GM12878 (cell line): ENCODE results near the gene CNPY2. TPM values are rescaled to one million over a fixed set of nuclear protein-coding genes. Genes with fewer than 3 reads are reported as not detected.

Experiments used
- BCL3 ChIP-seq: IDR thresholded peaks from 2 replicates; pipeline ENCODE4 v1.6.1; 2011; ENCODE audit warnings: borderline replicate concordance, low read depth, mild to moderate bottlenecking, moderate library complexity, low read length; ENCODE audit not compliant: insufficient read depth, poor library complexity, severe bottlenecking
- CBX3 ChIP-seq: fragments of 200-600 bp; sonication (generic); IDR thresholded peaks from 2 replicates; pipeline ENCODE4 v1.6.1; 2016; ENCODE audit warnings: low read depth, borderline replicate concordance
- CREB1 ChIP-seq: IDR thresholded peaks from 2 replicates; pipeline ENCODE4 v1.6.1; 2012; ENCODE audit warnings: low read depth, mild to moderate bottlenecking, inconsistent platforms
- CUX1 ChIP-seq: IDR thresholded peaks from 2 replicates; pipeline ENCODE4 v1.6.1; 2012; ENCODE audit warnings: improper control_type of control experiment, low read depth, low read length; ENCODE audit not compliant: insufficient replicate concordance
- EED ChIP-seq: sonication (generic); IDR thresholded peaks from 2 replicates; pipeline ENCODE4 v1.6.1; 2016; ENCODE audit warnings: antibody characterized with exemption, low read depth
- FOXM1 ChIP-seq: IDR thresholded peaks from 2 replicates; pipeline ENCODE4 v1.6.1; 2012; ENCODE audit warnings: low read depth, mild to moderate bottlenecking, inconsistent platforms, low read length, moderate library complexity
- GATAD2B ChIP-seq: fragments of 450-650 bp; conservative IDR thresholded peaks from 2 replicates; pipeline ENCODE4 v1.6.1; 2017; ENCODE audit warnings: low read depth, mild to moderate bottlenecking, moderate library complexity
- JUND ChIP-seq: IDR thresholded peaks from 2 replicates; pipeline ENCODE4 v1.6.1; 2012; ENCODE audit warnings: low read depth, mild to moderate bottlenecking, low read length, improper control_type of control experiment, moderate library complexity
- KLF5 ChIP-seq: fragments of 450-650 bp; IDR thresholded peaks from 2 replicates; pipeline ENCODE4 v1.6.1; 2014; ENCODE audit warnings: mild to moderate bottlenecking; ENCODE audit not compliant: partially characterized antibody
- MEF2A ChIP-seq: IDR thresholded peaks from 2 replicates; pipeline ENCODE4 v1.6.1; 2011; ENCODE audit warnings: low read depth, mild to moderate bottlenecking, low read length, moderate library complexity; ENCODE audit not compliant: insufficient read depth
- MTA2 ChIP-seq: fragments of 450-650 bp; IDR thresholded peaks from 2 replicates; pipeline ENCODE4 v1.6.1; 2016; ENCODE audit warnings: low read depth, mild to moderate bottlenecking, moderate library complexity
- NKRF ChIP-seq: fragments of 450-650 bp; conservative IDR thresholded peaks from 2 replicates; pipeline ENCODE4 v1.6.1; 2017; ENCODE audit warnings: mild to moderate bottlenecking, moderate library complexity
- NR2C2 ChIP-seq: IDR thresholded peaks from 2 replicates; pipeline ENCODE4 v1.6.1; 2011; ENCODE audit warnings: borderline replicate concordance, low read depth; ENCODE audit not compliant: control insufficient read depth, insufficient read length
- RFX5 ChIP-seq: IDR thresholded peaks from 2 replicates; pipeline ENCODE4 v1.6.1; 2011; ENCODE audit warnings: low read depth, low read length, improper control_type of control experiment
- TCF7 ChIP-seq: IDR thresholded peaks from 2 replicates; pipeline ENCODE4 v1.6.1; 2014; ENCODE audit warnings: antibody characterized with exemption, borderline replicate concordance
- ZBED1 ChIP-seq: IDR thresholded peaks from 2 replicates; pipeline ENCODE4 v1.6.1; 2016; ENCODE audit warnings: borderline replicate concordance
- ZNF217 ChIP-seq: fragments of 450-650 bp; IDR thresholded peaks from 2 replicates; pipeline ENCODE4 v1.6.1; 2017; ENCODE audit warnings: antibody characterized with exemption, mild to moderate bottlenecking
- ZNF24 ChIP-seq: fragments of 450-650 bp; IDR thresholded peaks from 2 replicates; pipeline ENCODE4 v1.6.1; 2017; ENCODE audit warnings: antibody characterized with exemption, mild to moderate bottlenecking
- polyA plus RNA-seq, 11 experiments: library from polyadenylated mRNA; depleted of rRNA in 4 of 11; unstranded in 6 of 11; stranded (reverse) in 5 of 11; fragments of >200 nt; fragmentation: Nextera tagmentation in 4 of 11; fragmentation: Illumina TruSeq in 1 of 11; extraction: Ambion mirVana in 4 of 11; extraction: Trizol in 1 of 11; gene quantifications; 1 replicate in 1 of 11; 2 replicates in 10 of 11; pipeline versions ENCODE4 v1.2.1 to v1.2.3, GENCODE V29; 2011 to 2016; ENCODE audit warnings: inconsistent platforms in 2 of 11, missing spikeins in 2 of 11, low read depth in 1 of 11
- total RNA-seq, 4 experiments: library from RNA; depleted of rRNA in 3 of 4; stranded (reverse); fragments of >200 nt in 3 of 4; fragmentation: Illumina TruSeq in 1 of 4; extraction: Trizol in 1 of 4; gene quantifications; 2 replicates each; pipeline versions ENCODE4 v1.2.1 to v1.2.3, GENCODE V29; 2013 to 2021
- TF ChIP-seq, protein P1 (sequence below), 3 experiments: IDR thresholded peaks in 2 of 3; conservative IDR thresholded peaks in 1 of 3; 2 replicates each; pipeline ENCODE4 v1.5.1; 2011; ENCODE audit warnings: low read depth in 3 of 3, low read length in 3 of 3, mild to moderate bottlenecking in 3 of 3, control low read depth in 2 of 3, moderate library complexity in 2 of 3, inconsistent platforms in 1 of 3, mixed read lengths in 1 of 3; ENCODE audit not compliant: control insufficient read depth in 2 of 3, insufficient read depth in 1 of 3; ENCODE audit errors: extremely low read depth in 1 of 3

CNPY2 gene
- total and polyA plus RNA-seq, 10 of the 15 experiments (the other 5 are each of a cell fraction or from before 2014, with no cell fraction given), result 25.0 to 276 (median 87.8) TPM

DNA sequence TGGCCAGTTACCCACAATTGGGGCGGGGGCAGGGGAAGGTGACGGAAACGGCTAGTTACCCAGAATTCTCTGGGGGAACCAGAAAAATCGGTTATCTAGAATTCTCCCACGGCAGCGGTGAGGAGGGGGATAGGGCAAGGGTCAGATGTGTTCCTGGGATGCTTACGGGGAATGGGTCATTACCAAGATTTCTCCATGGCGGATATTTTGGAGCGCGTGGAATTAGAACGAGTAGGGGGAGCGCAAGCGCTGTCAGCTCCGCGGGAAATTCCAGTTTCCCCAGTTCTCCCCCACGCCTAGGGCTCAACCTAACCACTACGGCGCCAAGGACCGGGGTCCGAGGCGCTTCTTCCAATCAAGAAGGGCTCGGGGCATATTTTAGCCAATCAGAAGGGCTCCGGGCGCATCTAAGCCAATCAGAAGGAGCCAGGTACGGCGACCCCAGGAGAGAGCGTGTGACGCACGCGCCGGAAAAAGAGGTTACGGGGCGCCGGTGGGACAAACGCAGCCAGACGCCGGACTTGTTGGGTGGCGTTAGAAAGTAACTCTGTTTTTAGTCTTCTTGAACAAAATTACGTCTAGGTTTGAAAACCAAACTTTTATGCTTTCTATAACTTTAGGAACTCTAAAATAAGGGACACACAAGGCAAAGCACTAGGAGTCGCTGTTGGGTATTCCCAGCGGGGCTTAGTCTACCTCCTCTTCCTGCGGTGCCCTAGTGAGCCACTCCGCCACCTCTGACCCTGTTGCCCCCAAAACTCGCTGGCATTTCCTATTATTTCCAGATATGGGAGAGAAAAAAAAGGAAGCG is 18.1 kb upstream of the CNPY2 start, which contains the start of gene PAN2 (continued):
- TF ChIP-seq NKRF, result peak; percentile 59; the same call in 1 of the 2 replicates
- no peak for TF ChIP-seq CBX3
- TF ChIP-seq GATAD2B, result peak; percentile 59; the same call in 1 of the 2 replicates
- no peak for TF ChIP-seq CUX1
- no peak for TF ChIP-seq TCF7
- peak; percentile 94 for TF ChIP-seq CREB1
- TF ChIP-seq FOXM1, result no peak; the same call in none of the 2 replicates
- TF ChIP-seq ZBED1, result no peak
- no peak for TF ChIP-seq NR2C2
- no peak; the same call in 1 of the 2 replicates for TF ChIP-seq ZNF217
- no peak for TF ChIP-seq ZNF24
- TF ChIP-seq KLF5, result peak; percentile 95
- TF ChIP-seq JUND, result peak; percentile 68; the same call in 1 of the 2 replicates
- peak; percentile 69 for TF ChIP-seq MTA2
- peak; percentile 49 for TF ChIP-seq BCL3
- TF ChIP-seq RFX5, result peak; percentile 83
- peak; percentile 46 for TF ChIP-seq EED
- 0 out of 2 replicates have a peak, but pooled peaks have one; percentile 42 for TF ChIP-seq MEF2A
- TF ChIP-seq, protein P1, sequence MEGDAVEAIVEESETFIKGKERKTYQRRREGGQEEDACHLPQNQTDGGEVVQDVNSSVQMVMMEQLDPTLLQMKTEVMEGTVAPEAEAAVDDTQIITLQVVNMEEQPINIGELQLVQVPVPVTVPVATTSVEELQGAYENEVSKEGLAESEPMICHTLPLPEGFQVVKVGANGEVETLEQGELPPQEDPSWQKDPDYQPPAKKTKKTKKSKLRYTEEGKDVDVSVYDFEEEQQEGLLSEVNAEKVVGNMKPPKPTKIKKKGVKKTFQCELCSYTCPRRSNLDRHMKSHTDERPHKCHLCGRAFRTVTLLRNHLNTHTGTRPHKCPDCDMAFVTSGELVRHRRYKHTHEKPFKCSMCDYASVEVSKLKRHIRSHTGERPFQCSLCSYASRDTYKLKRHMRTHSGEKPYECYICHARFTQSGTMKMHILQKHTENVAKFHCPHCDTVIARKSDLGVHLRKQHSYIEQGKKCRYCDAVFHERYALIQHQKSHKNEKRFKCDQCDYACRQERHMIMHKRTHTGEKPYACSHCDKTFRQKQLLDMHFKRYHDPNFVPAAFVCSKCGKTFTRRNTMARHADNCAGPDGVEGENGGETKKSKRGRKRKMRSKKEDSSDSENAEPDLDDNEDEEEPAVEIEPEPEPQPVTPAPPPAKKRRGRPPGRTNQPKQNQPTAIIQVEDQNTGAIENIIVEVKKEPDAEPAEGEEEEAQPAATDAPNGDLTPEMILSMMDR (IDR thresholded peaks at IDR 0.05 in 2 of 3, conservative IDR thresholded peaks at IDR 0.05 in 1 of 3; ENCODE audit: control insufficient read depth in 2 of 3, extremely low read depth in 1 of 3, insufficient read depth in 1 of 3, low read depth in 3 of 3, low read length in 3 of 3), result peak; percentile 37 to 47 (median 43); a peak in 5 of 6 replicates
